ENCODE measurements around the gene GALK1.
"Not testable (repeated sequence)": the region's sequence is repeated elsewhere in the genome, so short reads cannot be mapped to it uniquely, and the experiment has no call there.

Gene GALK1

GRCh38 chr17:75779250-75779986 is 14.4 kb upstream of the GALK1 start:
- H3K4me3 ChIP-seq, result peak overlapping the region; percentile 87 to 99 (median 96)
- H3K4me2 ChIP-seq, result peak overlapping the region in 9 of 11 experiments; percentile 77 to 98 (median 91); a peak in 13 of 22 replicates
- H3K27ac ChIP-seq, result peak overlapping the region; percentile 98 to 100 (median 99)
- H3K9me3 ChIP-seq (replicated peaks in 1 of 11), result peaks cover 0 to 8% (median 6%) of the 10 kb centered on the region in 11 experiments; a peak in 7 of 22 replicates
- H3K36me3 ChIP-seq, result peaks cover 40 to 48% (median 47%) of the 10 kb centered on the region in 11 experiments
- H3K27me3 ChIP-seq, result no peaks in the 10 kb centered on the region
- H4K20me1 ChIP-seq, result peaks cover 50 to 51% (median 51%) of the 10 kb centered on the region in 11 experiments
- H3K4me1 ChIP-seq, result peaks cover 51 to 65% (median 58%) of the 10 kb centered on the region in 10 experiments
- peak overlapping the region; percentile 98 to 100 (median 100) for H3K9ac ChIP-seq
- TF ChIP-seq Cebpa-rat (IDR thresholded peaks at IDR 0.05), result no peak

DNA sequence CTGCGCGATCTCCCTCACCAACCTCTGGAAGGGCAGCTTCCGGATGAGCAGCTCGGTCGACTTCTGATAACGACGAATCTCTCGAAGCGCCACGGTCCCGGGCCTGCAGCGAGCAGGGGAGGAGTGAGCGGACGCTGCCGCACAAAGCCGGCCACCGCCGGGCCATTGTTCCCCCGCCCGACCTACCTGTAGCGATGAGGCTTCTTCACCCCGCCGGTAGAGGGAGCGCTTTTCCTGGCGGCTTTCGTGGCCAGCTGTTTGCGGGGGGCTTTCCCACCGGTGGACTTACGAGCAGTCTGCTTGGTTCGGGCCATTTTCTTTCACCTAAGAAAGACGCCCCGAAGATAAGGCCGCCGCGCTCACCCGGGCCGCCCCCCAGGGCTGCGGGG is 13.9 kb upstream of the GALK1 start:
- Histone ChIP-seq H3K4me3 (peak overlapping the region; percentile 87 to 99 (median 96)), H4K20me1 (peaks cover 54 to 57% (median 56%) of the 10 kb centered on the region in 11 experiments), H3K36me3 (peaks cover 46 to 54% (median 51%) of the 10 kb centered on the region in 11 experiments), H3K9ac (peak overlapping the region; percentile 98 to 100 (median 100)), H3K9me3 (replicated peaks in 1 of 11) (peaks cover 0 to 8% (median 6%) of the 10 kb centered on the region in 11 experiments; a peak in 7 of 22 replicates), H3K27me3 (no peaks in the 10 kb centered on the region), H3K27ac (peak overlapping the region; percentile 98 to 100 (median 99)), H3K4me2 (peak overlapping the region; percentile 77 to 98 (median 91)), H3K4me1 (peaks cover 47 to 64% (median 54%) of the 10 kb centered on the region in 10 experiments)
- TF ChIP-seq Cebpa-rat (IDR thresholded peaks at IDR 0.05), result no peak

DNA sequence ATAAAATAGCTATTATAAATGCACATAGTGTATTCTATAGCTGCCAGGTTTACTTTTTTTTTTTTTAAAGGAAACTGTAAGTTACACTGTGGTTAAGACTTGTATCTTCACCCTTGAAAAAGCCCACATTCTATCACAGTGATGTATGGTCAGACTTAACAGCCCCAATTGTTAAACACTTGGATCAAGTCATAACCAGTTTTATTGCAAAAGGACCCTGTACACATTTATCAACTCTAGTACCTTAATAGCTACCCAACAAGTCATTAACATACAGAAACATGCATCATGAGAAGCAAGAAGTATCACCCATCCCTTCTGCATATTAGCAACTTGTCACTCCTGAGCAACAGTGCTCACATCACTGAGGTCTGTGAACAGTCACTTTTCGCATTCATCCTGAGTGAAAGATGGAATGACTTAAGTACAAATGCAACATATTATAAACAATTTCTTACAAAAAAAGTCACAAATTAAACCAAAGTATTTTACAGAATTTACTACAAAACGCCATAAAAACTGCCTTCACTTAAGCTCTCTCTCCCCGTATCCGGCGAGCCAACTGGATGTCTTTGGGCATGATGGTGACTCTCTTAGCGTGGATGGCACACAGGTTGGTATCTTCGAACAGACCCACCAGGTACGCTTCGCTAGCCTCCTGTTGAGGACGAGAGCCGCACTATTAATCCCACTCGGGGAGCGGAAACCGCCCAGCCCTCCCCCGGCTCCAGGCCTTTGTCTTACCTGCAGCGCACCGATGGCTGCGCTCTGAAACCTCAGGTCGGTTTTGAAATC is 13.3 kb upstream of the GALK1 start:
- Histone ChIP-seq H3K4me1 (peaks cover 42 to 62% (median 50%) of the 10 kb centered on the region in 10 experiments), H3K4me2 (peak overlapping the region; percentile 77 to 98 (median 91)), H3K9ac (peak overlapping the region; percentile 98 to 100 (median 100)), H4K20me1 (peaks cover 54 to 63% (median 62%) of the 10 kb centered on the region in 11 experiments), H3K4me3 (peak overlapping the region; percentile 87 to 99 (median 96)), H3K36me3 (peaks cover 46 to 57% (median 51%) of the 10 kb centered on the region in 11 experiments), H3K27ac (peak overlapping the region; percentile 98 to 100 (median 99))
- not testable (repeated sequence) for H3K9me3 ChIP-seq (replicated peaks in 1 of 11); H3K27me3 ChIP-seq

DNA sequence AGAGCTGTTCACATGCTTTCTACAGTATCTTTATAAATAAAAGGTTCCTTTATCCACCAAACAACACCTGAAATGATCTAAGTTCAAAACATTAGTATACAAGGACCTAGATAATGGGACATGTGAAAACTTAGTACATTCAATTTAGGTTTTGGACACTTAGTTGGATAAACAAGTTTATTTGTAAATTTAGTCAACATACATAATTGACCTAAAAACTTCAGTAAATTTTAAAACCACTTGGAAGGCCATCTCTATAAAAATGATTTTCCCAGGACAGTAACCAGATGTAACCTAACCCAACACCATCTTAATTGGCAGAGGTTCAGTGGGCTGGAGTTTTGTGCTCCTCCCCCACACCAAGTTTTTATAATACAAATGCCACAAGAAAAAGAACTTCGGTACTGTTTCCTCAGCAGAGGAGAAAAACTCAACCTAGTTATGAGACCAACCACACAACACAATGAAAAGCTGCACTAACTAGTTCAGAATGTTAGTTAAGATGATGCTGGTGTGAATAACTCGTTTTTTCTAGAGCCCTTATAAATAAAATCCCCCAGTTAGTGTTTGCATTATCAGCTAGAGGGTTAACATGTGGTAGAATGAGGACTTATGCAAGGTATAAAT is 12.4 kb upstream of the GALK1 start:
- Histone ChIP-seq H3K4me2 (peak overlapping the region; percentile 77 to 98 (median 91)), H3K27ac (peak overlapping the region in 10 of 11 experiments; percentile 15 to 99 (median 61); a peak in 17 of 22 replicates), H3K27me3 (no peaks in the 10 kb centered on the region), H3K9me3 (replicated peaks in 1 of 11) (peaks cover 0 to 8% (median 6%) of the 10 kb centered on the region in 11 experiments; a peak in 7 of 22 replicates), H4K20me1 (peaks cover 54 to 71% (median 70%) of the 10 kb centered on the region in 11 experiments), H3K9ac (peak overlapping the region; percentile 98 to 100 (median 100)), H3K4me3 (peak overlapping the region; percentile 87 to 99 (median 96)), H3K4me1 (peaks cover 33 to 64% (median 47%) of the 10 kb centered on the region in 10 experiments), H3K36me3 (peaks cover 46 to 57% (median 51%) of the 10 kb centered on the region in 11 experiments)
- no peak for TF ChIP-seq Cebpa-rat (IDR thresholded peaks at IDR 0.05)

DNA sequence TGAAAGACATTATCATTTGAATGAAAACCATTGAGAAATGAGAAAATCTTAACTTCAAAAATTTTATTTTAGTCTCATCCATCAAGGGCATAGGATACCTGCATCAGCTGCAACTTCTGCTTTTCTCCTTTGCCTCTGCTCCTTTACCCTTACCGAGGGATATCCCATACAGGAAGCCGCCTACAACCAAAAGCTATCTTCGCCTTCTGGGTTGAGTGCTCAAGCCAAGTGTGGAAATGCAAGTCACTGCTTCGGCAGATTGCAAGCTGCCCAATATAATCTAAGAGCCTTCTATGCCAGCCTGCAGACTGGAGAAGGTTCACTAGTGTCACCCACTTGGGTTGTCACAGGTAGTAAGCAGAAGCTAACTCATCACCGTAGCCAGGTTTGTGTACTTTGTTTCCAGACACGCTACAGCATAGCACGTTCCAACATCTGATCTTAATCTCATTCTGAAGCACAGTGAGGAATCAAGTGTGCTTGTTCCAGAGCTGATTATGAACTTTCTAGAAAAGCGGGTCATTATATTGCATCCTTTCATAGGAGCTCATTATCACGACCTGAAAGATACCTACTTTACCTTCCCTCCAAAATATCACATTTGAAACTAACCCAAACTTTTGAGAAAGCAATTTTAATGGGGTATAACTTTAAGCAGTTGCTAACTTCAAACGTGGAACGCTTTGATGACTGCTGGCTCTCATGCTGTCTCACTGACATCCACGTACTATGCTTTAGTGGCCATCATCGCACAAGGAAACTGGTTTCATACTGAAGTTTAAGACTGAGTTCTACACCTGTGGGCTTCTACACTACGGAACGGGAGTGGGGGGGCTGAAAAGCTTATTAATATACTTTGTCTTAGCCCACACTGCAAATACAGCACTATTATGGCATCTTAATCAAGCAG is 11.6 kb upstream of the GALK1 start:
- Histone ChIP-seq H3K9me3 (replicated peaks in 1 of 11) (peaks cover 0 to 8% (median 6%) of the 10 kb centered on the region in 11 experiments; a peak in 7 of 22 replicates), H3K27ac (peak overlapping the region in 10 of 11 experiments; percentile 7 to 98 (median 56); a peak in 17 of 22 replicates), H4K20me1 (peaks cover 54 to 78% (median 71%) of the 10 kb centered on the region in 11 experiments), H3K9ac (peak overlapping the region; percentile 98 to 100 (median 100)), H3K36me3 (peaks cover 46 to 57% (median 51%) of the 10 kb centered on the region in 11 experiments), H3K4me2 (peak overlapping the region; percentile 77 to 98 (median 91)), H3K27me3 (no peaks in the 10 kb centered on the region), H3K4me3 (peak overlapping the region; percentile 87 to 99 (median 96)), H3K4me1 (peaks cover 36 to 61% (median 45%) of the 10 kb centered on the region in 10 experiments)
- TF ChIP-seq Cebpa-rat (IDR thresholded peaks at IDR 0.05), result no peak

GRCh38 chr17:75774991-75775668 is 10.1 kb upstream of the GALK1 start:
- H3K9me3 ChIP-seq (replicated peaks in 1 of 11), result peaks cover 0 to 8% (median 6%) of the 10 kb centered on the region in 11 experiments; a peak in 7 of 22 replicates
- TF ChIP-seq Cebpa-rat (IDR thresholded peaks at IDR 0.05), result no peak

GRCh38 chr17:75774471-75774990 is 9.5 kb upstream of the GALK1 start:
- no peaks in the 10 kb centered on the region for H3K27me3 ChIP-seq
- TF ChIP-seq Cebpa-rat (IDR thresholded peaks at IDR 0.05), result no peak
- no peak overlapping the region for H3K9ac ChIP-seq
- peaks cover 20 to 61% (median 42%) of the 10 kb centered on the region in 10 experiments for H3K4me1 ChIP-seq
- H3K27ac ChIP-seq, result no peak overlapping the region
- no peak overlapping the region for H3K4me2 ChIP-seq
- H4K20me1 ChIP-seq, result peaks cover 54 to 82% (median 71%) of the 10 kb centered on the region in 11 experiments
- peaks cover 0 to 8% (median 6%) of the 10 kb centered on the region in 11 experiments; a peak in 7 of 22 replicates for H3K9me3 ChIP-seq (replicated peaks in 1 of 11)
- peaks cover 46 to 57% (median 51%) of the 10 kb centered on the region in 11 experiments for H3K36me3 ChIP-seq
- no peak overlapping the region for H3K4me3 ChIP-seq

More at GRCh38 chr17:75774991-75775668, 10.1 kb upstream of the GALK1 start:
- Histone ChIP-seq H4K20me1 (peaks cover 54 to 78% (median 71%) of the 10 kb centered on the region in 11 experiments), H3K4me3 (no peak overlapping the region), H3K27me3 (no peaks in the 10 kb centered on the region), H3K27ac (peak overlapping the region in 1 of 11 experiments; percentile 68; a peak in 1 of 22 replicates), H3K9ac (no peak overlapping the region), H3K4me1 (peaks cover 21 to 61% (median 43%) of the 10 kb centered on the region in 10 experiments), H3K4me2 (peak overlapping the region in 4 of 11 experiments; percentile 87 to 98 (median 93); a peak in 1 of 22 replicates), H3K36me3 (peaks cover 46 to 57% (median 51%) of the 10 kb centered on the region in 11 experiments)
